Endothelial cell of umbilical vein (primary cell): Measurements from ENCODE around the gene RABL6. TPM values are rescaled to one million over a fixed set of nuclear protein-coding genes. Genes with fewer than 3 reads are reported as not detected.

ENCODE experiments used
- BruUV-seq: library from RNA; stranded (reverse); fragments of 400-500 nt; replicated peaks from 2 replicates; lab custom pipeline; 2021; lab: Mats Ljungman, UMichigan
- CTCF ChIA-PET: fragments of 300-600, 350-600 bp; sonication (Branson Sonifier 250); formaldehyde crosslinking; loops from one replicate; lab custom pipeline; 2021; ENCODE audit warnings: antibody characterized with exemption, inconsistent platforms; lab: Charles Lee
- POLR2A ChIA-PET: fragments of 300-600, 350-600 bp; sonication (Branson Sonifier 250); formaldehyde crosslinking; loops from one replicate; lab custom pipeline; 2021; ENCODE audit warnings: antibody characterized with exemption, inconsistent platforms; lab: Charles Lee
- DNase-seq: peaks from one replicate; pipeline ENCODE4 v3.0.0-alpha.2; 2011; ENCODE audit warnings: low read depth, low spot score
- FAIRE-seq: peaks from 2 replicates; lab custom pipeline; 2011; peaks lifted over from hg19 to GRCh38; lab: Jason Lieb, UNC
- H2AFZ ChIP-seq: 2 replicates; pipeline ENCODE4 v1.6.0; 2012; ENCODE audit warnings: low read depth, low read length, control low read depth, inconsistent platforms
- H3K27ac ChIP-seq: 2 replicates; pipeline ENCODE4 v1.5.1; 2011; ENCODE audit warnings: low read depth, mild to moderate bottlenecking, control low read depth, low read length, moderate library complexity; ENCODE audit not compliant: insufficient read depth
- H3K27me3 ChIP-seq, 2 experiments: 2 replicates each; pipeline versions ENCODE4 v1.6.0 to v1.6.1; 2011; ENCODE audit warnings: low read length in 2 of 2, mixed read lengths in 1 of 2; ENCODE audit not compliant: control insufficient read depth in 2 of 2, insufficient read depth in 2 of 2
- H3K36me3 ChIP-seq, 2 experiments: 2 replicates in 1 of 2; 3 replicates in 1 of 2; pipeline ENCODE4 v1.5.1; 2011; ENCODE audit warnings: low read length in 2 of 2, mild to moderate bottlenecking in 1 of 2, moderate library complexity in 1 of 2; ENCODE audit not compliant: control insufficient read depth in 2 of 2, insufficient read depth in 2 of 2; ENCODE audit errors: extremely low read depth in 1 of 2
- H3K4me1 ChIP-seq: 3 replicates; pipeline ENCODE4 v1.5.1; 2011; ENCODE audit warnings: mild to moderate bottlenecking, low read length; ENCODE audit not compliant: control insufficient read depth, insufficient read depth; ENCODE audit errors: extremely low read depth
- H3K4me2 ChIP-seq: 2 replicates; pipeline ENCODE4 v1.6.1; 2011; ENCODE audit warnings: low read length, control low read depth, mixed read lengths; ENCODE audit not compliant: insufficient read depth
- H3K4me3 ChIP-seq, 3 experiments: fragments of 200-600 bp in 1 of 3; sonication (generic), shearing (Covaris generic) in 1 of 3; replicated peaks in 1 of 3; 2 replicates each; pipeline ENCODE4 v1.5.1; 2011 to 2016; ENCODE audit warnings: control low read depth in 3 of 3, low read length in 3 of 3, mild to moderate bottlenecking in 2 of 3, inconsistent platforms in 1 of 3, low read depth in 1 of 3, moderate library complexity in 1 of 3; ENCODE audit not compliant: insufficient read depth in 1 of 3
- H3K79me2 ChIP-seq: 2 replicates; pipeline ENCODE4 v1.6.0; 2012; ENCODE audit warnings: low read length, inconsistent platforms; ENCODE audit not compliant: control insufficient read depth, insufficient read depth
- H3K9ac ChIP-seq: replicated peaks from 2 replicates; pipeline ENCODE3; 2011; ENCODE audit warnings: low read length, control low read depth; ENCODE audit not compliant: insufficient read depth; ENCODE audit errors: extremely low read depth
- H3K9me1 ChIP-seq: replicated peaks from 3 replicates; pipeline ENCODE4 v1.6.0; 2011; ENCODE audit warnings: mild to moderate bottlenecking, low read length; ENCODE audit not compliant: control insufficient read depth, insufficient read depth; ENCODE audit errors: extremely low read depth
- H3K9me3 ChIP-seq: replicated peaks from 2 replicates; pipeline ENCODE4 v1.5.1; 2012; ENCODE audit warnings: low read length, inconsistent platforms; ENCODE audit not compliant: control insufficient read depth, insufficient read depth
- H4K20me1 ChIP-seq: replicated peaks from 2 replicates; pipeline ENCODE3; 2011; ENCODE audit warnings: mild to moderate bottlenecking, low read length; ENCODE audit not compliant: control insufficient read depth, insufficient read depth; ENCODE audit errors: extremely low read depth
- CTCF ChIP-seq, 2 donors: IDR thresholded peaks; 1 replicate in 1 of 2; 2 replicates in 1 of 2; pipeline ENCODE4 v1.5.1; 2011; ENCODE audit warnings: low read length in 2 of 2, mild to moderate bottlenecking in 2 of 2, moderate library complexity in 2 of 2, control low read depth in 1 of 2, inconsistent platforms in 1 of 2, low read depth in 1 of 2; ENCODE audit not compliant: insufficient read depth in 1 of 2; ENCODE audit errors: extremely low read depth in 1 of 2
- EZH2 ChIP-seq: IDR thresholded peaks from 2 replicates; pipeline ENCODE4 v1.6.1; 2012; ENCODE audit warnings: borderline replicate concordance, low read depth, mild to moderate bottlenecking, moderate library complexity, low read length, inconsistent platforms; ENCODE audit not compliant: severe bottlenecking
- FOS ChIP-seq: IDR thresholded peaks from 2 replicates; pipeline ENCODE4 v1.6.1; 2011; ENCODE audit warnings: mild to moderate bottlenecking, low read length, moderate library complexity, borderline replicate concordance; ENCODE audit not compliant: insufficient read depth
- GATA2 ChIP-seq: IDR thresholded peaks from 2 replicates; pipeline ENCODE4 v1.7.0; 2011; ENCODE audit warnings: low read depth, mild to moderate bottlenecking, moderate library complexity, mixed read lengths, low read length; ENCODE audit not compliant: insufficient read length, insufficient read depth
- JUN ChIP-seq: IDR thresholded peaks from 2 replicates; pipeline ENCODE4 v1.6.1; 2011; ENCODE audit warnings: borderline replicate concordance, low read depth; ENCODE audit not compliant: insufficient read length, insufficient read depth
- MAX ChIP-seq: IDR thresholded peaks from 2 replicates; pipeline ENCODE4 v1.6.1; 2011; ENCODE audit not compliant: insufficient read depth, insufficient read length
- MYC ChIP-seq: IDR thresholded peaks from one replicate; pipeline ENCODE4 v1.6.1; 2011; ENCODE audit warnings: mild to moderate bottlenecking, low read depth, low read length
- POLR2A ChIP-seq: IDR thresholded peaks from 2 replicates; pipeline ENCODE4 v1.6.1; 2012; ENCODE audit warnings: low read depth, mild to moderate bottlenecking, control low read depth, low read length
- POLR2AphosphoS5 ChIP-seq: IDR thresholded peaks from 2 replicates; pipeline ENCODE4 v1.6.1; 2012; ENCODE audit warnings: low read depth, mild to moderate bottlenecking, control low read depth, low read length, moderate library complexity; ENCODE audit not compliant: insufficient read depth
- dilution Hi-C: fragments of 300-500 bp; cut with MboI; formaldehyde crosslinking; loops from one replicate; pipeline ENCODE4 v1.15.0; 2019; ENCODE audit warnings: low sequenced_read_pairs; ENCODE audit not compliant: extremely low pct_ligation_motif_present
- intact Hi-C: fragments of 100-400 bp; cut with micrococcal nuclease; formaldehyde crosslinking; loops from one replicate; pipeline ENCODE4 v1.10.0; 2022
- polyA plus RNA-seq, 4 experiments: library from polyadenylated mRNA; depleted of rRNA in 3 of 4; stranded (reverse) in 3 of 4; unstranded in 1 of 4; fragments of >200 nt; gene quantifications; 2 replicates each; pipeline versions ENCODE4 v1.2.1 to v1.2.3, GENCODE V29; 2011 to 2012; ENCODE audit warnings: missing spikeins in 1 of 4
- total RNA-seq: library from RNA; stranded (reverse); gene quantifications from 2 replicates; pipeline ENCODE4 v1.2.3, GENCODE V29; 2021

RABL6 gene
- total and polyA plus RNA-seq, 2 donors (not counting 3 experiments of a cell fraction or from before 2014, with no cell fraction given): 60.8 to 112 TPM

- Histone ChIP-seq H3K79me2 (peaks cover 24% of the 10 kb centered on the region), H3K4me3 (no peak overlapping the region), H3K27me3 (no peaks in the 10 kb centered on the region), H3K9ac (no peak overlapping the region), H4K20me1 (no peaks in the 10 kb centered on the region), H3K27ac (no peak overlapping the region), H3K4me1 (peaks cover 6% of the 10 kb centered on the region), H3K9me3 (no peaks in the 10 kb centered on the region), H2AFZ (no peak overlapping the region), H3K4me2 (no peak overlapping the region), H3K36me3 (peaks cover 8 to 21% of the 10 kb centered on the region in 2 experiments), H3K9me1 (no peaks in the 10 kb centered on the region)
- FAIRE-seq (no peak), DNase-seq (no peak)
- dilution Hi-C loops: no loop called here
- ChIA-PET CTCF (no interaction called here), POLR2A (no interaction called here)
- intact Hi-C loops: no loop called here
- BruUV-seq: no TSS peak
- TF ChIP-seq EZH2 (no peak), MYC (no peak), GATA2 (no peak), JUN (no peak), FOS (no peak), POLR2A (no peak), POLR2AphosphoS5 (no peak), CTCF (IDR thresholded peaks at IDR 0.05; ENCODE audit: extremely low read depth in 1 of 2, insufficient read depth in 1 of 2, low read depth in 1 of 2, low read length in 2 of 2) (no peak), MAX (no peak)
Observed at GRCh38 chr9:136861874-136862457, 54.2 kb downstream of the RABL6 start.
